ENCODE data around the gene AJAP1. TPM values are rescaled to one million over a fixed set of nuclear protein-coding genes. Genes with fewer than 3 reads are reported as not detected.

The AJAP1 gene
- total RNA-seq, 2 experiments from 2014 or later, result not detected

DNA sequence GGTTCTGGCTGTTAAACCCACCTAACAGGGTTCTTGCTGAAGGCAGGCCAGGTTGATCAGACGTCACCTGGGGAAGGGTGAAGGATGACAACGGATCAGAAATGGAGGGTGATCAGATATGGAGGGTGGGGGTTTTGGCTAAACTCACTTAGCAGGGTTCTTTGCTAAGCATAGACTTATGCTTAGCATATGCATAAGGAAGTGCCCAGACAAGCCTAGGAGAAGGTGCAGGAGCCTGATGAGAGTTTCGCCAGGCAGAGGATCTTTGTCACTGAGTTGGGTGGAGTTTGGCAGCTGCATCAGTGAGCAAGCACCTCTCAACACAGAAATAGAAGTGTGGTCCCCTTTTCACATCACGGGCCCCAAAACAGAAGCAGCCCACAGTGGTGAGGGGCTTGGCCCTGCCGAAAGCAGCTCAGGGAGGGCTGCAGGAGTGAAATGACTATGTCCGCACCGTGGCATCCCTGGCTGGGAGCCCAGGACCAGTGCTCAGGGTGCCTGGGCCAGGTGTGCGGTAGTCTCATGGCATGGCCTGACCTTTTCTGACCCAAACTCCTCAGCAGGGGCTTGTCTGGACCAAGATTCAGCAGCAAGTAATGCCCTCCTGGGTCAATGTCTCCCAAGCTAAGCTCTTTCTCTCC lies 101.6 kb downstream of the AJAP1 start:
- Histone ChIP-seq H3K4me1 (ENCODE audit: insufficient read depth, low read length, poor library complexity, severe bottlenecking) (no peaks in the 10 kb centered on the region), H3K9me2 (ENCODE audit: insufficient read depth, low read length) (no peaks in the 10 kb centered on the region), H3K4me2 (ENCODE audit: low read length) (no peak overlapping the region), H4K20me1 (ENCODE audit: insufficient read depth, low read length) (no peaks in the 10 kb centered on the region), H3K79me2 (ENCODE audit: insufficient read depth, low read depth, low read length) (no peaks in the 10 kb centered on the region), H3K27ac (ENCODE audit: low read depth, low read length, poor library complexity, severe bottlenecking) (no peak overlapping the region), H3K36me3 (ENCODE audit: insufficient read depth, low read length) (no peaks in the 10 kb centered on the region), H3K9me3 (ENCODE audit: low read length) (no peaks in the 10 kb centered on the region), H2AFZ (ENCODE audit: low read length) (no peak overlapping the region), H3K4me3 (ENCODE audit: low read depth, low read length, poor library complexity, severe bottlenecking) (no peak overlapping the region)
- TF ChIP-seq, protein P1, sequence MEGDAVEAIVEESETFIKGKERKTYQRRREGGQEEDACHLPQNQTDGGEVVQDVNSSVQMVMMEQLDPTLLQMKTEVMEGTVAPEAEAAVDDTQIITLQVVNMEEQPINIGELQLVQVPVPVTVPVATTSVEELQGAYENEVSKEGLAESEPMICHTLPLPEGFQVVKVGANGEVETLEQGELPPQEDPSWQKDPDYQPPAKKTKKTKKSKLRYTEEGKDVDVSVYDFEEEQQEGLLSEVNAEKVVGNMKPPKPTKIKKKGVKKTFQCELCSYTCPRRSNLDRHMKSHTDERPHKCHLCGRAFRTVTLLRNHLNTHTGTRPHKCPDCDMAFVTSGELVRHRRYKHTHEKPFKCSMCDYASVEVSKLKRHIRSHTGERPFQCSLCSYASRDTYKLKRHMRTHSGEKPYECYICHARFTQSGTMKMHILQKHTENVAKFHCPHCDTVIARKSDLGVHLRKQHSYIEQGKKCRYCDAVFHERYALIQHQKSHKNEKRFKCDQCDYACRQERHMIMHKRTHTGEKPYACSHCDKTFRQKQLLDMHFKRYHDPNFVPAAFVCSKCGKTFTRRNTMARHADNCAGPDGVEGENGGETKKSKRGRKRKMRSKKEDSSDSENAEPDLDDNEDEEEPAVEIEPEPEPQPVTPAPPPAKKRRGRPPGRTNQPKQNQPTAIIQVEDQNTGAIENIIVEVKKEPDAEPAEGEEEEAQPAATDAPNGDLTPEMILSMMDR (conservative IDR thresholded peaks at IDR 0.05; ENCODE audit: low read length), result no peak
- TF ChIP-seq EZH2phosphoT487 (IDR thresholded peaks at IDR 0.05; ENCODE audit: borderline replicate concordance, low read depth, low read length), result no peak
- intact Hi-C loops (cut with micrococcal nuclease; ENCODE audit: unreplicated experiment), result no loop called here
- BruUV-seq (replicated peaks), result no TSS peak
- ChIA-PET POLR2A (no interaction called here), CTCF (ENCODE audit: unreplicated experiment) (no interaction called here)
- DNase-seq (ENCODE audit: low spot score), result no peak

DNA sequence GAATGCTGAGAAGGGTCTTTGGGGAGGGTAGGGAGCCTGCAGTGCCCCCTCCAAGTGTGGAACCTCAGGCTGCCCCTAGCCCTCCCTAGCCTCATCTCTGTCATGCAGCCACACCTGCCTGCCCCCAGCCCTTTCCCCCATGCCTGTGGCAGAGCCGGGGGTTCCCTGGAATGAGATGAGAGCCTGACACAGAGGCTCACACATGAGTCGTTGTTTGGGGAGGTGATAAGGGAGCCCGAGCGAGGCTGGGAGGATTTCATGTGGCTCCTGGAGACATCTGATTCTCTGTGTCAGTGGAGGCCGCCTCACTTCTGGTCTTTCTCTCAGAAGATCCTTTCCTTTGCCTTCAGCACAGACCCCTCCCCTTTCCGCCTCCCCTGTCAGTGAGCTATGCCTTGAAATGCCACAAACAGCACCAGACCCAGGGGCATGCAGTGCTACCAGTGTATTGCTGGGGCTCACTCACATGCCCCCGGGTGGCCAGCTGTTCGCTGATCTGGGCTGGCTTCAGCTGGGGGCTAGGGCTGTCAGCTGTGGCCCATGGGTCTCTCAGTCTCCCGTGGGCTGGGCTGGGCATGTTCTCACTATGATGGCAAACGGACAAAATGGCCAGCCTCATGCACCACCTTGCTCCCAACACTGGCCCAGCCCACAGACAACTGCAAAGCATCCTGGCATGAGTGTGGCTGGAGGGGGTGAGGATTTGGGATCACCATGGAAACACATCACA lies 102.6 kb downstream of the AJAP1 start:
- no peak for DNase-seq (ENCODE audit: low spot score)
- intact Hi-C loops (cut with micrococcal nuclease; ENCODE audit: unreplicated experiment), result no loop called here
- Histone ChIP-seq H3K36me3 (ENCODE audit: insufficient read depth, low read length) (no peaks in the 10 kb centered on the region), H3K79me2 (ENCODE audit: insufficient read depth, low read depth, low read length) (no peaks in the 10 kb centered on the region), H3K9me2 (ENCODE audit: insufficient read depth, low read length) (no peaks in the 10 kb centered on the region), H3K4me3 (ENCODE audit: low read depth, low read length, poor library complexity, severe bottlenecking) (no peak overlapping the region), H2AFZ (ENCODE audit: low read length) (no peak overlapping the region), H3K9me3 (ENCODE audit: low read length) (no peaks in the 10 kb centered on the region), H4K20me1 (ENCODE audit: insufficient read depth, low read length) (no peaks in the 10 kb centered on the region), H3K4me2 (ENCODE audit: low read length) (no peak overlapping the region), H3K27ac (ENCODE audit: low read depth, low read length, poor library complexity, severe bottlenecking) (no peak overlapping the region), H3K4me1 (ENCODE audit: insufficient read depth, low read length, poor library complexity, severe bottlenecking) (no peaks in the 10 kb centered on the region)
- BruUV-seq (replicated peaks), result no TSS peak
- CTCF ChIA-PET (ENCODE audit: unreplicated experiment), result no interaction called here
- POLR2A ChIA-PET, result no interaction called here
- no peak for TF ChIP-seq EZH2phosphoT487 (IDR thresholded peaks at IDR 0.05; ENCODE audit: borderline replicate concordance, low read depth, low read length)
- TF ChIP-seq, protein P1 (conservative IDR thresholded peaks at IDR 0.05; ENCODE audit: low read length), result no peak

DNA sequence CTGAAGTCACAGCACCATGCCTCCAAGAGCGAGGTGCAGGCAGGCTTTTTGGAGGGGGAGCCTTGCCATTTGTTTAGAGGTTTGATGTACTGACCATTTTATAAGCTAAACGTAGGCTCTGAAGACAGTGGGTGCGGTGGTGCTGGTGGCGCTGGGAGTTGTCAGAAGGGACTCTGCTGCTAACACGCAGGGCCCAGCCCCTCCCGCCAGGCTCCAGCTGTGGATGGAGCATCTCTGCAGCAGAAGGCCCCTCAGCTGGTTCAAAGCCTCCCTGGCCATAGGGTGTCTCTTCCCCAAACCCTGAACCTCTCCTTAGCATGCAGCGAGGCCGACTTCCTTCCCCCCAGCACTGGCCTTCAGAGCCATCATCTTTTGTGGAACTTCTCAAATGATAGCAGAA lies 105.3 kb downstream of the AJAP1 start:
- no peak overlapping the region for H3K4me3 ChIP-seq (ENCODE audit: low read depth, low read length, poor library complexity, severe bottlenecking)
- H3K9me2 ChIP-seq (ENCODE audit: insufficient read depth, low read length), result no peaks in the 10 kb centered on the region
- H3K4me1 ChIP-seq (ENCODE audit: insufficient read depth, low read length, poor library complexity, severe bottlenecking), result no peaks in the 10 kb centered on the region
- H3K27ac ChIP-seq (ENCODE audit: low read depth, low read length, poor library complexity, severe bottlenecking), result no peak overlapping the region
- intact Hi-C loops (cut with micrococcal nuclease; ENCODE audit: unreplicated experiment), result no loop called here
- no peak overlapping the region for H2AFZ ChIP-seq (ENCODE audit: low read length)
- no peaks in the 10 kb centered on the region for H3K36me3 ChIP-seq (ENCODE audit: insufficient read depth, low read length)
- no TSS peak for BruUV-seq (replicated peaks)
- no peaks in the 10 kb centered on the region for H3K79me2 ChIP-seq (ENCODE audit: insufficient read depth, low read depth, low read length)
- CTCF ChIA-PET (ENCODE audit: unreplicated experiment), result no interaction called here
- H3K9me3 ChIP-seq (ENCODE audit: low read length), result no peaks in the 10 kb centered on the region
- no peak overlapping the region for H3K4me2 ChIP-seq (ENCODE audit: low read length)
- DNase-seq (ENCODE audit: low spot score), result no peak
- no peaks in the 10 kb centered on the region for H4K20me1 ChIP-seq (ENCODE audit: insufficient read depth, low read length)
- POLR2A ChIA-PET, result no interaction called here
- no peak for TF ChIP-seq EZH2phosphoT487 (IDR thresholded peaks at IDR 0.05; ENCODE audit: borderline replicate concordance, low read depth, low read length)
- TF ChIP-seq, protein P1 (conservative IDR thresholded peaks at IDR 0.05; ENCODE audit: low read length), result no peak
